GM06990 (cell line): ENCODE data around the gene TMEM178B.

Source experiments
- DNase-seq: peaks from one replicate; pipeline ENCODE4 v3.0.0-alpha.2; 2011; ENCODE audit not compliant: insufficient read length; ENCODE audit errors: extremely low read depth
- H3K27me3 ChIP-seq: replicated peaks from 2 replicates; pipeline ENCODE4 v1.6.0; 2011; ENCODE audit warnings: low read length; ENCODE audit not compliant: control insufficient read depth, insufficient read depth
- H3K36me3 ChIP-seq: 2 replicates; pipeline ENCODE4 v1.5.1; 2011; ENCODE audit warnings: low read length; ENCODE audit not compliant: control insufficient read depth, insufficient read depth
- H3K4me3 ChIP-seq: replicated peaks from 2 replicates; pipeline ENCODE4 v1.5.1; 2011; ENCODE audit warnings: low read depth, mild to moderate bottlenecking, control low read depth, low read length
- TF ChIP-seq, protein P1 (sequence below): IDR thresholded peaks from 2 replicates; pipeline ENCODE4 v1.5.1; 2011; ENCODE audit warnings: low read length, control low read depth, mild to moderate bottlenecking, inconsistent platforms; ENCODE audit not compliant: insufficient read depth, poor library complexity, severe bottlenecking

Gene TMEM178B

DNA sequence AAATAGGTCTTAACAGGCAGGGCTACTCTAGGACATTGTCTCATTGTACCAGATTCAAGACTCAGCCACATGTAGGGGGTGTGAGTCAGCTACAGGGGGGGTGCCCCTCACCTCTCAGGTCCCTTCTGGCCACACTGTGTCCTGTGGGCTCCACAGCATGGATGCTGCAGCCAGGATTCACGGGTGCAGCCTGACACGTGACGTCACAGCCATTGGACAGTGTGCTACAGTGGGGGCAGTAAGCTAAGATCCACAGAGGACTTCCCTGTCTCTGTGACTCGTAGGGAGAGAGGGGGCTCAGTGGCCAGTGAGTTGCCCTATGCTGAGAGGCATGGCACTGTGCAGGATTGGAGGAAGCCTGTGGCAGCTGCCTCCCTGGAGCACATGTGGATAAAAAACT lies 77.9 kb downstream of the TMEM178B start:
- no peak for DNase-seq

DNA sequence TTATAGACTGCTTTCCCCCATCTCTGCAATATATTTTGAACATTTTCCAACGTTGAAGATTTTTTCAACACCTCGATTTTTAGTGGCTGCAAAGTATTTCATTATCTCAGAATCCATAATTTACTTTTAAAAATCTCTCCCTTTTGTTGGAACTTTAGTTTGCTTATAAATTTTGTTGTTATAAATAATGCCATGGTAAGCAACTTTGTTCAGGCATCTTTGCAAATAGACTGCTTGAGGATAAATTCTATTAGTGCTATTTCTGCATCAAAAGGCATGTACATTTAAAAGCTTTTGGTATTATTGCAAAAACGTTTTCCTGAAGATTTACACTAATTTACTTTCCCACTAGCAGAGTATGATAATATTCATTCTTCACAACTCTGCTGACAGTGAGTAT lies 79.4 kb downstream of the TMEM178B start:
- TF ChIP-seq, protein P1, sequence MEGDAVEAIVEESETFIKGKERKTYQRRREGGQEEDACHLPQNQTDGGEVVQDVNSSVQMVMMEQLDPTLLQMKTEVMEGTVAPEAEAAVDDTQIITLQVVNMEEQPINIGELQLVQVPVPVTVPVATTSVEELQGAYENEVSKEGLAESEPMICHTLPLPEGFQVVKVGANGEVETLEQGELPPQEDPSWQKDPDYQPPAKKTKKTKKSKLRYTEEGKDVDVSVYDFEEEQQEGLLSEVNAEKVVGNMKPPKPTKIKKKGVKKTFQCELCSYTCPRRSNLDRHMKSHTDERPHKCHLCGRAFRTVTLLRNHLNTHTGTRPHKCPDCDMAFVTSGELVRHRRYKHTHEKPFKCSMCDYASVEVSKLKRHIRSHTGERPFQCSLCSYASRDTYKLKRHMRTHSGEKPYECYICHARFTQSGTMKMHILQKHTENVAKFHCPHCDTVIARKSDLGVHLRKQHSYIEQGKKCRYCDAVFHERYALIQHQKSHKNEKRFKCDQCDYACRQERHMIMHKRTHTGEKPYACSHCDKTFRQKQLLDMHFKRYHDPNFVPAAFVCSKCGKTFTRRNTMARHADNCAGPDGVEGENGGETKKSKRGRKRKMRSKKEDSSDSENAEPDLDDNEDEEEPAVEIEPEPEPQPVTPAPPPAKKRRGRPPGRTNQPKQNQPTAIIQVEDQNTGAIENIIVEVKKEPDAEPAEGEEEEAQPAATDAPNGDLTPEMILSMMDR, result no peak
- Histone ChIP-seq H3K36me3 (no peaks in the 10 kb centered on the region), H3K27me3 (no peaks in the 10 kb centered on the region), H3K4me3 (no peak overlapping the region)
- DNase-seq, result no peak

More for the DNA sequence above, 77.9 kb downstream of the TMEM178B start:
- no peaks in the 10 kb centered on the region for H3K36me3 ChIP-seq
- TF ChIP-seq, protein P1, result no peak
- no peaks in the 10 kb centered on the region for H3K27me3 ChIP-seq
- no peak overlapping the region for H3K4me3 ChIP-seq

DNA sequence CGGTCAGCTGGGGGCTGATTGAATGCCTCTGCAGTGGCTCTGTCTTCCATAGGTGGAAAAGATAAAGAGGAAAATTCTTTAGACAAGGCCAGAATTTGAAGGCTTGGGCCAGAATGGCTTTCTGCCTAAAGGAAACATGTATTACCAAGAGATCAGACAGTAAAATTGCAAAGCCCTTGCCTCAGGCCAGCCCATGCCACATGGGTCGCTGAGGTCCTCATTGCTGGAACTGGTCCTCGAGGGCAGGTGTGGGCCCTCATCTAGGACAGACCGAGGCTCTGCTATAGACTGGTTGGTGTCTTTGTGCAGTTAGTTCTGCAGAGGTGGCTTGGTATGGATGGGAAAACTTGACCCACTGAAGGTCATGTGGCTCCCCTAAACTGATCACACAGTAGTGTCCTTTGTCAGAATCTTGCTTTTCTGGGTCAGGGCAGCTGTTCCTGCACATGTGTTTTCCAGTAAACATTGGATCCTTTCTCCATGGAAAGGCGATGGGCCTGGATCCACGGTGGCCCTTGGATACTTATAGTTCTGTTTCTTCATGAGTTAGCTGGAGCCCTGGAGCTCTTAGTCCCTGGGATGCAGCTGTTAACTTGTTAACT lies 80.4 kb downstream of the TMEM178B start:
- H3K27me3 ChIP-seq, result no peaks in the 10 kb centered on the region
- TF ChIP-seq, protein P1, result no peak
- no peak for DNase-seq
- H3K4me3 ChIP-seq, result no peak overlapping the region
- H3K36me3 ChIP-seq, result no peaks in the 10 kb centered on the region

DNA sequence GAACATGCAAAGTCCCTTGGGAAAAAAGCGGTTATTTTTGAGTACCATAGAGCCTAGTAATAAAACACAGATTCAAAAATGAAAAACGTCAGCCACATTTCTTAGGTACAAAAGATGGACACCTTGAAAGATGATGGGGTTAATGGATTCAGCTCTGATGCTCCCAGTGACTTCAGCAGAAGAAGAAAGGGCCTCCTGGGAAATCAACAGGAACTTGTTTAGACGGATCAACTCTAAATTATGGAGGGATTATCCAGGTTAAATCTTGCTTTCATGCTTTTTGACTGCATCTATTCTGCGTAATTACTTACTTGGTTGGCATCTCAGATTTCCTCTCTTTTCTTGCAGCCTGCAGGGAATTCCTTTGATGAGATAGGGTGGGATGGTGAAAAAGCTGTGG lies 82.5 kb downstream of the TMEM178B start:
- DNase-seq, result no peak
- Histone ChIP-seq H3K36me3 (no peaks in the 10 kb centered on the region), H3K27me3 (no peaks in the 10 kb centered on the region), H3K4me3 (no peak overlapping the region)
- TF ChIP-seq, protein P1, result no peak

DNA sequence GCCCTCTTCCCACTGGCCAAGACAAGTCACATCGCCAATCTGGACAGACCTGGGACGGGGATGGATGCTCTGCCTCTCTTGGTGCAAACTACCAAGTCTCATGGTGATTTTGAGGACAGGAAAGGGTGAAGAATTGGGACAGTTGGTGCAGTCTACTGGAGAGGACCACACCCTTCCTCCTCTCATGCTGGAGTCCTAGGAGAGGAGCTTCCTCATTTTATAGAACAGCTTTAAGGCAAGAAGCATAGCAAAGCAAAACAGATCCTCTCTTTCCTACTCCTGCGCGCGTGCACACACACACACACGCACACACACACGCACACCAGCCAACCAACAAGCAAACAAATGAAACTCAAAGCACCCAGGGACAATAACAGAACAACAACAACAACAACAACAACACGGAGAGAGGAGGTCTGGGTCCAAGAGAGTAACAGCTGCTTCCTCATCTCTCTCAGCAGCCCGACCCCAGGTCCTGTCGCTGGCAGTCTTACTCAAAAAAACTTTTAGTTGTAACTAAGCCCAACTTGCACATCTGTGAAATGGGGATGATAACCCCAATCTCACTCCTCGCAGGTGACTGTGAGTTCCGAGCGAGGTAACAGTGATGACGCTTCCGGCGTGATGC lies 83.4 kb downstream of the TMEM178B start:
- no peaks in the 10 kb centered on the region for H3K27me3 ChIP-seq
- DNase-seq, result no peak
- no peak overlapping the region for H3K4me3 ChIP-seq
- TF ChIP-seq, protein P1, result no peak
- no peaks in the 10 kb centered on the region for H3K36me3 ChIP-seq
